Peyer's patch (tissue), 4 donors: ENCODE results near the gene VWF. TPM values are rescaled to one million over a fixed set of nuclear protein-coding genes. Genes with fewer than 3 reads are reported as not detected.

Experiments
- DNase-seq, 3 donors: peaks; one replicate each; pipeline ENCODE4 v3.0.0-alpha.2; 2017 to 2019
- H3K27ac ChIP-seq, 4 donors: fragments of 200-600 bp; sonication (generic); one replicate each; pipeline ENCODE4 v1.5.1; 2016 to 2019
- H3K27me3 ChIP-seq, 2 donors: fragments of 200-600 bp; sonication (generic); one replicate each; pipeline ENCODE4 v1.5.1; 2019
- H3K36me3 ChIP-seq, 3 donors: fragments of 200-600 bp; sonication (generic); one replicate each; pipeline ENCODE4 v1.5.1; 2016 to 2019
- H3K4me1 ChIP-seq, 4 donors: fragments of 200-600 bp; sonication (generic); one replicate each; pipeline ENCODE4 v1.5.1; 2016 to 2019
- H3K4me3 ChIP-seq, 4 donors: fragments of 200-600 bp; sonication (generic); 1 replicate in 3 of 4; 2 replicates in 1 of 4; pipeline ENCODE4 v1.5.1; 2016 to 2019; ENCODE audit warnings: mild to moderate bottlenecking in 1 of 4
- H3K9me3 ChIP-seq, 4 donors: fragments of 200-600 bp; sonication (generic); one replicate each; pipeline ENCODE4 v1.5.1; 2016 to 2019; ENCODE audit warnings: mild to moderate bottlenecking in 1 of 4
- POLR2A ChIP-seq, 2 donors: fragments of 450-650 bp; IDR thresholded peaks; one replicate each; pipeline ENCODE4 v1.5.1; 2017; ENCODE audit warnings: antibody characterized with exemption in 2 of 2, mild to moderate bottlenecking in 2 of 2, moderate library complexity in 2 of 2
- total RNA-seq, 4 donors: library from RNA; depleted of rRNA; stranded (reverse); fragments of >200 nt; gene quantifications; one replicate each; pipeline ENCODE4 v1.1.0, GENCODE V29; 2016
- TF ChIP-seq, protein P1 (sequence below), 6 experiments: fragments of 450-650 bp in 4 of 6; fragments of 200-600 bp in 2 of 6; sonication (generic) in 1 of 6; IDR thresholded peaks; one replicate each; pipeline ENCODE4 v1.5.1; 2017 to 2019; ENCODE audit warnings: antibody characterized with exemption in 6 of 6, mild to moderate bottlenecking in 3 of 6, moderate library complexity in 1 of 6

The VWF gene
- total RNA-seq, 4 donors from 2014 or later: 21.5 to 98.2 (median 62.7) TPM

DNA sequence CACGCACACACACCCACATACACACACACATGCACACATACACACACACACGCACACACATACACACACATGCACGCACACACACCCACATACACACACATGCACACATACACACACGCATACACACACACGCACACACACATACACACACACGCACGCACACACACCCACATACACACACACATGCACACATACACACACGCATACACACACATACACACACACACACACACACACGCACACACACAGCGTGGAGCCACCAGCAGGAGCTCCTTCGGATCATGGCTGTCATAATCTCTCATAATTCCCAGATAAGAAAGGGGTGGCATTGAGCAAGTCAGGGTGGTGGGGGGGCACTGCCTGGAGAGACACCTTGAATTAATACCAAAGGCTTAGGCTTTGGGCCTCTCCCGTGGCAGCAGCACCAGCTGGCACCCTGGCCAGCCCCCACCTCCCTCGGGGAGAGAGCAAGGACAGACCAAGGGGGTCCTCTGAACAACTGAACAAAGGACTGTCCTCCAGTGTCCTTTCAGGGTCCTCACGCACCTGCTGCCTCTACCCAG lies 201.3 kb downstream of the VWF start:
- Histone ChIP-seq H3K4me3 (no peak overlapping the region), H3K36me3 (no peaks in the 10 kb centered on the region), H3K27ac (no peak overlapping the region), H3K9me3 (no peaks in the 10 kb centered on the region), H3K4me1 (no peaks in the 10 kb centered on the region), H3K27me3 (no peaks in the 10 kb centered on the region)
- no peak for DNase-seq
- TF ChIP-seq, protein P1, sequence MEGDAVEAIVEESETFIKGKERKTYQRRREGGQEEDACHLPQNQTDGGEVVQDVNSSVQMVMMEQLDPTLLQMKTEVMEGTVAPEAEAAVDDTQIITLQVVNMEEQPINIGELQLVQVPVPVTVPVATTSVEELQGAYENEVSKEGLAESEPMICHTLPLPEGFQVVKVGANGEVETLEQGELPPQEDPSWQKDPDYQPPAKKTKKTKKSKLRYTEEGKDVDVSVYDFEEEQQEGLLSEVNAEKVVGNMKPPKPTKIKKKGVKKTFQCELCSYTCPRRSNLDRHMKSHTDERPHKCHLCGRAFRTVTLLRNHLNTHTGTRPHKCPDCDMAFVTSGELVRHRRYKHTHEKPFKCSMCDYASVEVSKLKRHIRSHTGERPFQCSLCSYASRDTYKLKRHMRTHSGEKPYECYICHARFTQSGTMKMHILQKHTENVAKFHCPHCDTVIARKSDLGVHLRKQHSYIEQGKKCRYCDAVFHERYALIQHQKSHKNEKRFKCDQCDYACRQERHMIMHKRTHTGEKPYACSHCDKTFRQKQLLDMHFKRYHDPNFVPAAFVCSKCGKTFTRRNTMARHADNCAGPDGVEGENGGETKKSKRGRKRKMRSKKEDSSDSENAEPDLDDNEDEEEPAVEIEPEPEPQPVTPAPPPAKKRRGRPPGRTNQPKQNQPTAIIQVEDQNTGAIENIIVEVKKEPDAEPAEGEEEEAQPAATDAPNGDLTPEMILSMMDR (IDR thresholded peaks at IDR 0.05): no peak
- no peak for TF ChIP-seq POLR2A (IDR thresholded peaks at IDR 0.05)

DNA sequence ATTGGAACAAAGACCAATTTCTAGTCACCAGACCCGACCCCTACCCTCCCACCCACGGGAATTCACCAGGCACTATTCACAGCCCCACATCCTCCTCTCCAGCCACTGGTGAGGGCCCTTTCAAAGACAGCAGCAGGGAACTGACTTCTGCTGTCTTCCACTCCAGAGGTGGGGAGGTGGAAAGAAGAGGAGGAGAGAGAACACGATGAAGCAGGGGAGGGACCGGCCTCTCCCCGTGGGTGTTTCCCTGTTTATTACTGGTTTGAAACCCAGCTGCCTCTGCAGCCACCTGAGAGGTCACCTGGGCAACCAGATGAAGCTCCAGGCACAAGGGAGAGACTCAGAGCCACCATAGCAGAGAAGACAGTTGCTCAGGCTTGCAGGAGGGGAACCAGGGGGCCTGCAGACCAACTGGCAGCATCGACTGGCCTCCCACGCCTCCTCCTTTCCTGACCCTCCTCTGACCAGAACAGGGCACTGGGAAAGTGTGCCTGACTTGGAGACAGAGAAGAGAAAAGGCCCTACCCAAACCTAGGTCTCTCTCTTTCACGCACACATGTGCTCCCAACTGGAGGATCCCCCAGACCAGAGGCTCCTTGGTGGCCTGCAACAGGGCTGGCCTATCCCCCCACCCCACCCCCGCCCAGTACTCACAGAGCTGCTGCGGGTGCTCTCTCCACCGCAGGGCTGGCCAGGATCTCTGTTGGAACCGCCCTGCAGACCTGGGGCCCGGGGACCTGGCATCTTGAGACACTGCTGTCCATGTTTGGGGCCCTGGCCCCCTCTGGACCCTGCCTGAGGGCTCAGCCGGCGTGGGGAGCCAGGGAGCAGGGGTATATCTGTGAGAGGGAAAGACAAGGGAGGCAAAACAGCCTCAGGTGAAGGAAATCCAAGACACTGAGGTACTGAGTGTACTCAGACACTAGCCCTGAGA lies 202.2 kb downstream of the VWF start:
- no peaks in the 10 kb centered on the region for H3K4me1 ChIP-seq
- TF ChIP-seq, protein P1 (IDR thresholded peaks at IDR 0.05): no peak
- TF ChIP-seq POLR2A (IDR thresholded peaks at IDR 0.05): no peak
- no peaks in the 10 kb centered on the region for H3K27me3 ChIP-seq
- DNase-seq: no peak
- H3K36me3 ChIP-seq: no peaks in the 10 kb centered on the region
- no peak overlapping the region for H3K27ac ChIP-seq
- H3K9me3 ChIP-seq: no peaks in the 10 kb centered on the region
- no peak overlapping the region for H3K4me3 ChIP-seq

DNA sequence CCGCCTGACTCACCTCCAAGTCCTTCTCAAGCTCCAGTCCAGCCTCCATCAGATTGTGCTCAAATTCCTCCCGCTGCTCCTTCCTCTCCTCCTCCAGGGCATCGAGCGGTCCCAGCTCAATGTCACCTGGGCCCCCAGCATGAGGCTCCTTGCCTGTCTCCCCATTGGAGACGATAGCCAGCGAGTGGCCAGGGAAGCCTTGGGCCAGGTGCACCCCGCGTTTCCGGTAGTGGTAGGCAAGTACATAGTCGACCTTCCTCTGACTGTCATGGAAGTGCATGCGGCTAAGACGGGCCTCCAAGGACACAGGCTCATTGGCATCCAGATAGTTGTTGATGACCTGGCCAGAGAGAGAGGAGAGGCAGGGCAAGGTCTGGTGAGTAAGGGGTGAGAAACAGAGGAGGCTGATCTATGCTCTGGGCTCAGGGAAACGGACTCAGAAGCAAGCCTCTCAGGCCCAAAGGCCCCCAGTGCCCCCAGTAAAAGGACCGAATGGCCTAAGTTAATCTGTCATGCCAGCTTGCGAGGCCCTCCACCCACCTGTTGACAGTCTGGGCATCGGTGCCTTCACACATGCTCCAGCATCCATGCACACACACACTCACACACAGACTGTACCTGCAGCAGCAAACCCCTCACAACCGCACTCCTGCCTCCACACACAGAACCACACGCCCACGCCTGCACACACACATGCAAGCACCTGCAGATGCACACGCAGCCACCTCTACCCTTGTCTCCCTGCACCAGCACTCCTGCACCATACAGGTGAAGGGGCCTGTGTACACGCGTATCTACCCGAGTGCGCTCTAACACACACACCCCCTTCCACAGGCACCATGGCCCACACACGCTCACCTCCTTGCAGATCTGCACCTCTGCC lies 203.2 kb downstream of the VWF start:
- Histone ChIP-seq H3K27me3 (no peaks in the 10 kb centered on the region), H3K36me3 (no peaks in the 10 kb centered on the region), H3K9me3 (no peaks in the 10 kb centered on the region), H3K4me1 (no peaks in the 10 kb centered on the region), H3K27ac (no peak overlapping the region), H3K4me3 (no peak overlapping the region)
- TF ChIP-seq, protein P1 (IDR thresholded peaks at IDR 0.05): no peak
- no peak for TF ChIP-seq POLR2A (IDR thresholded peaks at IDR 0.05)
- no peak for DNase-seq

DNA sequence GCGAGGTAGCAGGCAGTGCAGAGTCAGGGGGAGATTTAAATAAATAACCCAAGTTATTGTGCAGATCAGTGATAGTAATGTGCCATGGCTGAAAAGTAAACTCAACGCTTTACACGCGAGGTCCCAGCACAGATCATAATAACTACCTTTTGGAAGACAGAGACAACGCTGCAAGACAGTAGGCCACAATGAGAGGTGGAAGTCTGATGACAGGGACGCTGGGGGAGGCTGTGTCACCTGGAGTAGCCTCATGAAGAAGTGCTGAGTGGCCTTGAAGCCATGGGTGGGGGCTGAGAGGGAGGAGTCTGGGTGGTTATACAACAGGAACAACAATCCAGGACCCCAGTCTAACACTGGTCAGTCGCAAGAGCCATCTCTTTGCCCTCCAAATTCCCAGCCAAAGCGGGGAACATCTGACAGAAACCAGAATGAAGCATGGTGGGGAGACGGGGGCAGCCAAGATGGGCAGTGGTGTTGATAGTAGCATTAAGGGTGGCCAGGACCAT lies 207.6 kb downstream of the VWF start:
- Histone ChIP-seq H3K4me3 (no peak overlapping the region), H3K27me3 (no peaks in the 10 kb centered on the region), H3K4me1 (no peaks in the 10 kb centered on the region), H3K9me3 (no peaks in the 10 kb centered on the region), H3K27ac (no peak overlapping the region), H3K36me3 (no peaks in the 10 kb centered on the region)
- DNase-seq: no peak
- TF ChIP-seq, protein P1 (IDR thresholded peaks at IDR 0.05): no peak
- no peak for TF ChIP-seq POLR2A (IDR thresholded peaks at IDR 0.05)

GRCh38 chr12:5915511-5915910 lies 209.0 kb downstream of the VWF start:
- no peaks in the 10 kb centered on the region for H3K4me1 ChIP-seq
- no peaks in the 10 kb centered on the region for H3K36me3 ChIP-seq
- TF ChIP-seq POLR2A (IDR thresholded peaks at IDR 0.05): no peak
- TF ChIP-seq, protein P1 (IDR thresholded peaks at IDR 0.05): no peak
- no peak overlapping the region for H3K27ac ChIP-seq
- no peak for DNase-seq
- no peaks in the 10 kb centered on the region for H3K27me3 ChIP-seq
- no peaks in the 10 kb centered on the region for H3K9me3 ChIP-seq
- no peak overlapping the region for H3K4me3 ChIP-seq
